ENCODE measurements around the gene CYBC1.
A peak's percentile ranks its signal among the peaks of the same experiment; 100 is the strongest.
"Not testable (repeated sequence)": the region's sequence is repeated elsewhere in the genome, so short reads cannot be mapped to it uniquely, and the experiment has no call there.

Gene CYBC1

GRCh38 chr17:82477934-82478333, 27.4 kb upstream of the CYBC1 start:
- DNase-seq: no peak

DNA sequence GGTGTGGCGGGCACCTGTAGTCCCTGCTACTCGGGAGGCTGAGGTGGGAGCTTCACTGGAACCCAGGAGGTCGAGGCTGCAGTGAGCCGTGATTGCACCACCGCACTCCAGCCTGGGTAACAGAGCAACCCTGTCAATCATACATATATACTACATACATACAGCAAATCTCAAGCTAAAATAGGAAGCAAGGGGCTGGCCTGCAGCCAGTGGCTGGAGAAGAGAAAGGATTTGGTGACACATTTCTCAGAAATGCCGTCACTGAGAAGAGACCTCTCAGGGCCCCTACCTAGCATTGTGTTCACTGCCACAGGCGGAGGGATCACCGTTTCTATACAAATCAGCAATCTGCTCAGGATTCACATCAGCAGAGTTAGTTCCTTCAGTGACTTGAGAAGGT, 24.9 kb upstream of the CYBC1 start:
- no peak for DNase-seq

DNA sequence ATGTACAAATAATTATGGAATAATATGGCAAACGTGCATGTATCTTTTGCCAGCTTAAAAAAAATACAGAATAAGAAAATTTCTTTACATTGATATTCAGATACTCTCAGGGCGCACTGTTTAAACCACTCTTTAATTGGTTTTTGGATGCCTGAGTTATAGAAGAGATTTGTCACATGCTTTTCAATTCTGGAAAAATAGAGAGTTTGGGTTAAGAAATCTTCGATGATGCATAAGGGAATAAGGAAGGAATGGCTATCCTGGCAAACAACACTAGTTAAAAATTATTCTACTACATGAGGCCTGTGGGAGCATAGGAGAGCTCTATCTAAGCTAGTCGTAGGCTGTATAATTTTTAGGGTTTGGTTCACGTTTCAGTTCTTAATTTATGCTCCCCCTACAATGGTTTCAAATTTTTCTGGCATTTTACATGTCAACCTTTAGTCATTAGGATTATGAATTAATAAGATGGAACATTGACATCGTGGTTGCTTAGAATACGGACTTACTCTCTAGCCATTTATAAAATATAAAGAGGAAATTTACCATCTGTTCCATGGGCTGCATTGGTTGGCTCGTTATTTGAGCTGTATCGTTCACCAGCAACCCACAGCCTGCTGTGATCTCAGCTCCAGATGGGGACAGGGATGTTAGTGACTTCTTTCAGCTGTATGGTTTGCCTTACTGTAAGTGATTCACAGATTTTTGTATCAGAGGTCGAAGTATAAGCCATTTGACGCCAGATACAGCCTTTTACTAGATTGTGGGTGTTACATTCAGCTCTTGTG, 23.9 kb upstream of the CYBC1 start:
- DNase-seq: no peak

DNA sequence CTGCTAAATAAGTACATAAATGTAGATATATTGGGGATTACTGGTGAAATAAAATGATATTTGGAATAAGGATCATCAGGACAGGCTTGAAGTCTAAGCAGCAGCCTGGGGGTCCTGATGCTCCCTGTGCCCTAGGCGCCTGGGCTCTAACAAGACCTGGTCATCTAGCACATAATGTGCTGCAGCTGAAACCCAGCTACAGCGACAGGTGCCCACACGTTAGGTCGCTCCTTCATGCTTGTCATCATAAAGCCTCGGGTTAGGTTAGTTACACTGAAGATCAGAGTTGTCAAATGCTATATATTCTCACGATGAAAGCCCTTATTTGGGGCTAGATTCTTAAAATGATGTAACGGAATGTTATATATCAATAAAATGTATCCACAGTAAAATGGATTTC, 19.5 kb upstream of the CYBC1 start:
- DNase-seq: no peak

GRCh38 chr17:82468692-82469091, 18.1 kb upstream of the CYBC1 start:
- DNase-seq: no peak

DNA sequence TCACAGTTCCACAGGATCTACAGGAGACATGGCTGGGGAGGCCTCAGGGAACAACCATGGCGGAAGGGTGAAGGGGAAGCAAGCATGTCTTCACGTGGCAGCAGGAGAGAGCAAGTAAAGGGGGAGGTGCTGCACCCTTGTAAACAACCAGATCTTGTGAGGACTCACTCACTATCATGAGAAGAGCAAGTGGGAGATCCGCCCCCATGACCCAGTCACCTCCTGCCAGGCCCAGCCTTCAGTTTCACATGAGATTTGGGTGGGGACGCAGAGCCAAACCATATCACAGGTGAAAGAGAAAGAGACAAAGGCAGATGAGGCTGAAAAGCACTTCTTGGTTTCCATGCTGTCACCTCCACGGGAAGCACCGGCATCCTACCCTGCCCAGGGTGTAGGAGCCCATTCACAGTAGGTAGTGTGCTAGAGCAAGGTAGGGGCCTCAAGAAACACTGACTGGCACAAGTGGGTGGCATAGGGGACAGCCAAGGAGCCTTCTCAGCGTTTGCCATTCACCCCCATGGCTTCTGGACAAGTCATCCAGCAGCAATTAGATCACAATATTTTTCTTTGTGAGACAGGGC, 14.6 kb upstream of the CYBC1 start:
- DNase-seq: no peak

- no peak for DNase-seq
Measured at GRCh38 chr17:82464567-82464929, 14.0 kb upstream of the CYBC1 start.

DNA sequence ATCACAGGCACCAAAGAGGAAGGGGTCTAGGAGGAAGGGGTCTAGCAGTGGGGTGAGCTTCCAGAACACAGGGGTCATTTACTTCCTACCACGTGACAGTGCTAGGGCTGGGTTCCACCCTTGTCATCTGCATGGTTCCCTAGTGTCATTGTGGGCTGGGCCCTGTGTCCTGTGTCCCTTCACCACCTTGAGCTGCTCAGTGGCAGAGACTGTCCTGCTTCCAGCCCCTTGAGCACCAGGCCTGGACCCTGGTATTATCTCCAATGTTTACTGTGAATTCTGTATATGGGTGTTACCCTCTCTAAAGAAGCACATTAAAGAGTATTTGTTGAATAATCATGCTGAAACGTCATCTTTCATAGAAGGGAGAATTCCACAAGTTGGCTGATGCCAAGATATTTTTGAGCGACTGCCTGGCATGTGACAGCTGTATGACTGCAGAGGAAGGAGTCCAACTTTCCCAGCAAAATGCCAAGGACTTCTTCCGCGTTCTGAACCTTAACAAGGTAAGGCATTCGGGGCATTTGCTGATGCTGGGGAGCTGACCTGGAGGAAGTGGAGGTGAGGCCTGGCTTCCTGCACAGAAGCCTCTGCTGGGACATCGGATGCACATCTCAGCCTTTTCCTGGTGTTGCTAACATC, 13.5 kb upstream of the CYBC1 start:
- no peak for DNase-seq

DNA sequence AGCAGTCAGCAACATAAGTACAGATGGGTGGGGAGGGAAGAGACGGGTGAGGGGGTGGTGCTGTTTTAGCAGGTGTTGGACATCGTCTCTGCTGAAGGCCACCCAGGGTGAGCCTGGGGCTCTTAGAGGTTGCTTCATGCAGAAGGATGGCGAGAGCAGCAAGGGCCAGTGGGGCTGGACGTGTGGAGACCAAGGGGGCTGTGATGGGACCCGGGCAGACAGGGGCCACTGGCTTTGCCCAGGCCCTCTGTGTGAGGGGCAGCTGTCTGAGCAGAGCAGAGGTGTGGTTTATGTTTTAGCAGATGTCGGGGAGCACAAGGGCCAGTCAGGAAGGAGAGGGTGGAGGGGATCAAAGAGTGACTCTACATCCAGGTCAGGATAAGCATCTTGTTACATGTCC, 12.8 kb upstream of the CYBC1 start:
- DNase-seq: no peak

DNA sequence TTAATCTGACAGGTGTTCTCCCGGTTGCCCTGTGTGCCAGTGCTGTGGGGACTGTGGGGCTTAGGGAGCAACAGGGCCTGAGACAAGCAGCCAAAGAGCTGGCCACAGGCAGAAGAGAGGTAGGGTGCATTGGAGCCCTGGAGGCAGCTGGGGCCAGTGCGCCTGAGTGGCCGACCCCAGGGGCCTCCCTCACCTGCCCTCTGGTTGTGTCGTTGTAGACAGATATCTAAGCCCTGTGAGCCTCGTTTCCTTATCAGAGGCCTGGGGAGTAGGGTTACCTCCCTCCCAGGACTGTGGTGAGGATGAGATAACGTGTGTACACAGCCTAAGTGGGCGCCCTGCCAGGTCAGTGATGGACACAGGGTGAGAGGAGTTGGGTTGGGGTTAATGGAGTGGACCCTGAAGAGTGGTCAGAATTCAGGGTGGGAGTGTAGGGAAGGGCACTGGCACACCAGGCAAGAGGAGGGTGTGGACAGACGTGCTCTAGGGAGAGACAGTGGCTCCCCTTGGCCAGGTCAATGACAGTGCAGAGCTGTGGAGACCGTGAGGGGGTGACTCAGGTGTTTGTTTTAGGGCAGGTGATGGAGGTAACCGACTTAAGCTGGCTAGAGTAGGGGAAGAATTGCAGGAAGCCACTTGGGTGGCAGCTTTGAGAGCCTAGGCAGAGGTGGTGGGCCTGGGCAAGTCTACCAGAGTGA, 11.4 kb upstream of the CYBC1 start:
- DNase-seq: no peak

DNA sequence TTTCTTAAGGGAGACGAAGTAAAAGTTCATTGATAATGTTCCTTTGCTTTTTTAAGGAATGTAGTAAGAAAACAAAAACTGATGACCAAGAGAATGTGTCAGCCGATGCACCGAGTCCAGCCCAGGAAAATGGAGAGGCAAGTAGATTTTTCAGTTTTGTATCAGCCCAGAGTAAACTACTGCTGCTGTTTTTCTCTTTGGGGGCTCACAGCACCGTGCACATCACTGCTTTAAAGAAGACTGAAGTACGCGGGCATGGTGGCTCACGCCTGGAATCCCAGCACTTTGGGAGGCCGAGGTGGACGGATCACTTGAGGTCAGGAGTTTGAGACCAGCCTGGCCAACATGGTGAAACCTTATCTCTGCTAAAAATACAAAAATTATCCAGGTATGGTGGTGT, 9.4 kb upstream of the CYBC1 start:
- not testable (repeated sequence) for DNase-seq

DNA sequence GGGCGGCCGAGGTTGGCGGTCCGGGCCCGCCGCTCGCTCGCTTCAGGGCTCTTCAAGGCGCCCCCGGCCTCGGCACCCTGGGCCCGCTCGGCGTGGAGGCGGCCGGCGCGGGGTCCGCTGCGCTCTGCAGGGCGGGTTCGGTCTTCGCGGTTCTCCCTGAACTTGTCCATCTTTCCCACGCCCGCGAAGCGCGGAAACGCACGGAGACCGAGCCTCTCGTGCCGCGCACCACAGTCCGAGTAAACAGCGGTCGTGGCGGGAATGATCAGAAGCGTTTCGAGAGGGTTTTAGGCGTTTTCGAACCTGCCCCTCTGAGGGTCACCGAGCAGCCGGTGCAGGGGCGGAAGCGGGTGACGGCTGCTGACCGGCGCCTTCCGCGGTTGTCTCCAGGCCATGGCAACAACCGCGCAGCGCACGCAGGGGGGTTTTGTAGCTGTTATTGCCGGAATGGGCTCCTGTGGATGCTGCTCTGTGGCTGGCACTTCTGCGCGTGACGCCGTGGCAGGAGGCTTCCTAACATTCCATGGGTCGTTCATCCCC, 8.4 kb upstream of the CYBC1 start:
- DNase-seq: peak; percentile 26 to 48

GRCh38 chr17:82458179-82458884, 7.8 kb upstream of the CYBC1 start, which contains the start of gene NARF:
TSS of gene NARF (plus strand) at chr17:82458741. CDS start at chr17:82458804, 63 bp downstream.
- DNase-seq: peak; percentile 99 to 100

- peak in 1 of 2 experiments; percentile 95 for DNase-seq
Measured at GRCh38 chr17:82457929-82458178, 7.3 kb upstream of the CYBC1 start.

DNA sequence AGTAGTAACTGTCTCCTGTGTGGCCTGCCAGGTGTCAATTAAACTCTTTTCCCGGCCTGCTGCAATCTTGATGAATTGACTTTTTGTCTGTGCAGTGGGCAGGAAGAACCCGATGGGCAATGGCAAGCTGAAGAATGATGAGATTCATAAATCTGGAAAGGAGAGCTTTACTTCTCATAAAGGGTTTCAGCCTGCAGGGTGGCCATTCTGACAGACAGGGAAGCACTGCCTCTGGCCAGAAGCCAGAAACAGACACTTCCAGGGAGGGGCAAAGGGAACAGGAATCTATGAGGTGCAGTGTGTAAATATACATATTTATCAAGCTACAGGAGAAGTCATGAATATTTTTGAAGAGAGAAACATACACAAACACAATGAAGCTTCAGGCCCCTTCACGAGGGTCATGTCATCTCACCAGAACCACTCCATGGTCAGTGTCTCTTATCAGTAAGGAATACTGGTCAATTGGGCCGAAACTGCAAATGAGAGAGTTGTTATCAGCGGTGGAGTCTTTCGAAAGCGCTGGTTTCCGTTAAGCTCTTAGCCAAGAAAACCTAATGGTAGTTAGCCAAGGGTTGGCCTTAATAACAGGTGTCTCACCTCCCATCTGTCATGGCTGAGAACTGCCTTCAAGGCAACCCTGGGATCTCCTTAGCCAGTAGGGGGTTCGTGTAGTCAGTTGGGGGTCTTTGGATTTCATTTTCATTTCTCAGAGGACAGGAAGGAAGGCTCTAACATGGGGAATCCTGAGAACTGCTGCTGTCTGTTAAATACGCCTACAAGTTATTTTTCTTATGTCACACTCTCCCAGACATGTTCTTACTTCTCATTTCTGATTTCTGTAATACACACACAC, 6.7 kb upstream of the CYBC1 start:
- no peak for DNase-seq

- not testable (repeated sequence) for DNase-seq
Measured at GRCh38 chr17:82453706-82454105, 3.2 kb upstream of the CYBC1 start.

DNA sequence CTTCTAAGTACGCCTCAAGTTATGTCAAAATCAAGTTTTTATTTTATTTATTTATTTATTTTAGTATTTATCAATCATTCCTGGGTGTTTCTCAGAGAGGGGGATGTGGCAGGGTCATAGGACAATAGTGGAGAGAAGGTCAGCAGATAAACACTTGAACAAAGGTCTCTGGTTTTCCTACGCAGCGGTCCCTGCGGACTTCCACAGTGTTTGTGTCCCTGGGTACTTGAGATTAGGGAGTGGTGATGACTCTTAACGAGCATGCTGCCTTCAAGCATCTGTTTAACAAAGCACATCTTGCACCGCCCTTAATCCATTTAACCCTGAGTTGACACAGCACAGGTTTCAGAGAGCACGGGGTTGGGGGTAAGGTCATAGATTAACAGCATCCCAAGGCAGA, 2.6 kb upstream of the CYBC1 start:
- not testable (repeated sequence) for DNase-seq

DNA sequence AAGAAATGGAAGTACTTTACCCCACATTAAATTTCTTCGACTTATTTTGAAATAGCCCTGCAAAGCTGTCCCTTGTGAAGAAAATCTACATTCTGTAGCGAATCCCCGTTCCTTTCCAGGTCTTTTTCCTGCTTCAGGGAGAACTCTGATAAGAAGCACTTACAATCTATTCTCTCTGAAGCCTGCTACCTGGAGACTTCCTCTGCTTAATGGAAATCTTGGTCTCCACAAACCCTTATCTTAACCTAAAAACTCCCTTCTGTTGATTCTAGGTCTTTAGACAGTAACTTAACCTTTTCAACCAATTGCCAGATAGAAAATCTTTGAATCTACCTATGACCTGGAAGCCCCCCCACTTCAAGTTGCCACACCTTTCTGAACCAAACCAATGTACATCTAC, 1.6 kb upstream of the CYBC1 start:
- no peak for DNase-seq

GRCh38 chr17:82449883-82450356, 632 bp downstream of the CYBC1 start:
- no peak for DNase-seq

DNA sequence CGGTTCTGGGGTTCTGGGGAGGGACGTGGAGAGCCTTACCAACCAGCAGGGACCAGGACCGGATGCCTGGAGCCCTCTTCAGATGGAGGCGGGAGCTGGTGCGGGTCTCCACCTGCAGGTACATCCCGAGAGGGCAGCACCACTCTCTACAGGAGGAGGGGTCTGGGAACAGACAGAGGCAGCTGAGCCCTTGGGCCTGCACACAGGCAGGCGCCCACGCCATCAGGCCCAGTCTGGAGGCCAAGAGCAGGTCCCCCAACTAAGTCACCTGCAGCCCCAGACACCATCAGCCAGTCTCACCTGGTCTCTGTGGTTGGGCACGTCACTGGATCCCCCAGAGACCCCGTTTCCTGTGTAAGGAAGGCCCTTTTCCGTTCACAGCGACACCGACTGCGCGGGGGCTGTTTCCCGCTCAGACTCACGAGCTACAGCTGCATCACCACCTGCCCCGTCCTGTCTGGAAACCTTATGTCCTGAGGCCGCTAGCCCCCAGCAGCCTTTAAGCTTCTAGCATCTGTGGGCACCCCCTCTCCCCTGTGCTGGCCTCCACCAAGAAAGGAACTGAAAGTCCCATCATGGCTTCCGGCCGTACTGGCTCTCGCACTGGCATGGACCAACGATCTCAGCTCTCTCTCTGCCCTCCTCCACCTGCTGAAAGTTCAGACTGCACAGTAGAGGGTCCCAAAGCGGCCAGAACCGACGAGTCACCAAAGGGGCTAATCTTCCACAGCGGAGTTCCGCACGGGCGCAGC, 1.2 kb downstream of the CYBC1 start:
- DNase-seq: no peak

- no peak for DNase-seq
Measured at GRCh38 chr17:82447876-82448275, 2.7 kb downstream of the CYBC1 start.

Data from NCI-H2081 (cell line).